Endothelial cell of umbilical vein (primary cell): ENCODE results near the gene DCC. TPM values are rescaled to one million over a fixed set of nuclear protein-coding genes. Genes with fewer than 3 reads are reported as not detected.

Experiments used
- BruUV-seq: library from RNA; stranded (reverse); fragments of 400-500 nt; replicated peaks from 2 replicates; lab custom pipeline; 2021; lab: Mats Ljungman, UMichigan
- CTCF ChIA-PET: fragments of 300-600, 350-600 bp; sonication (Branson Sonifier 250); formaldehyde crosslinking; loops from one replicate; lab custom pipeline; 2021; ENCODE audit warnings: antibody characterized with exemption, inconsistent platforms; lab: Charles Lee
- POLR2A ChIA-PET: fragments of 300-600, 350-600 bp; sonication (Branson Sonifier 250); formaldehyde crosslinking; loops from one replicate; lab custom pipeline; 2021; ENCODE audit warnings: antibody characterized with exemption, inconsistent platforms; lab: Charles Lee
- DNase-seq: peaks from one replicate; pipeline ENCODE4 v3.0.0-alpha.2; 2011; ENCODE audit warnings: low read depth, low spot score
- FAIRE-seq: peaks from 2 replicates; lab custom pipeline; 2011; peaks lifted over from hg19 to GRCh38; lab: Jason Lieb, UNC
- H2AFZ ChIP-seq: 2 replicates; pipeline ENCODE4 v1.6.0; 2012; ENCODE audit warnings: low read depth, low read length, control low read depth, inconsistent platforms
- H3K27ac ChIP-seq: 2 replicates; pipeline ENCODE4 v1.5.1; 2011; ENCODE audit warnings: low read depth, mild to moderate bottlenecking, control low read depth, low read length, moderate library complexity; ENCODE audit not compliant: insufficient read depth
- H3K27me3 ChIP-seq, 2 experiments: 2 replicates each; pipeline versions ENCODE4 v1.6.0 to v1.6.1; 2011; ENCODE audit warnings: low read length in 2 of 2, mixed read lengths in 1 of 2; ENCODE audit not compliant: control insufficient read depth in 2 of 2, insufficient read depth in 2 of 2
- H3K36me3 ChIP-seq, 2 experiments: 2 replicates in 1 of 2; 3 replicates in 1 of 2; pipeline ENCODE4 v1.5.1; 2011; ENCODE audit warnings: low read length in 2 of 2, mild to moderate bottlenecking in 1 of 2, moderate library complexity in 1 of 2; ENCODE audit not compliant: control insufficient read depth in 2 of 2, insufficient read depth in 2 of 2; ENCODE audit errors: extremely low read depth in 1 of 2
- H3K4me1 ChIP-seq: 3 replicates; pipeline ENCODE4 v1.5.1; 2011; ENCODE audit warnings: mild to moderate bottlenecking, low read length; ENCODE audit not compliant: control insufficient read depth, insufficient read depth; ENCODE audit errors: extremely low read depth
- H3K4me2 ChIP-seq: 2 replicates; pipeline ENCODE4 v1.6.1; 2011; ENCODE audit warnings: low read length, control low read depth, mixed read lengths; ENCODE audit not compliant: insufficient read depth
- H3K4me3 ChIP-seq, 3 experiments: fragments of 200-600 bp in 1 of 3; sonication (generic), shearing (Covaris generic) in 1 of 3; replicated peaks in 1 of 3; 2 replicates each; pipeline ENCODE4 v1.5.1; 2011 to 2016; ENCODE audit warnings: control low read depth in 3 of 3, low read length in 3 of 3, mild to moderate bottlenecking in 2 of 3, inconsistent platforms in 1 of 3, low read depth in 1 of 3, moderate library complexity in 1 of 3; ENCODE audit not compliant: insufficient read depth in 1 of 3
- H3K79me2 ChIP-seq: 2 replicates; pipeline ENCODE4 v1.6.0; 2012; ENCODE audit warnings: low read length, inconsistent platforms; ENCODE audit not compliant: control insufficient read depth, insufficient read depth
- H3K9ac ChIP-seq: replicated peaks from 2 replicates; pipeline ENCODE3; 2011; ENCODE audit warnings: low read length, control low read depth; ENCODE audit not compliant: insufficient read depth; ENCODE audit errors: extremely low read depth
- H3K9me1 ChIP-seq: replicated peaks from 3 replicates; pipeline ENCODE4 v1.6.0; 2011; ENCODE audit warnings: mild to moderate bottlenecking, low read length; ENCODE audit not compliant: control insufficient read depth, insufficient read depth; ENCODE audit errors: extremely low read depth
- H3K9me3 ChIP-seq: replicated peaks from 2 replicates; pipeline ENCODE4 v1.5.1; 2012; ENCODE audit warnings: low read length, inconsistent platforms; ENCODE audit not compliant: control insufficient read depth, insufficient read depth
- H4K20me1 ChIP-seq: replicated peaks from 2 replicates; pipeline ENCODE3; 2011; ENCODE audit warnings: mild to moderate bottlenecking, low read length; ENCODE audit not compliant: control insufficient read depth, insufficient read depth; ENCODE audit errors: extremely low read depth
- CTCF ChIP-seq, 2 donors: IDR thresholded peaks; 1 replicate in 1 of 2; 2 replicates in 1 of 2; pipeline ENCODE4 v1.5.1; 2011; ENCODE audit warnings: low read length in 2 of 2, mild to moderate bottlenecking in 2 of 2, moderate library complexity in 2 of 2, control low read depth in 1 of 2, inconsistent platforms in 1 of 2, low read depth in 1 of 2; ENCODE audit not compliant: insufficient read depth in 1 of 2; ENCODE audit errors: extremely low read depth in 1 of 2
- EZH2 ChIP-seq: IDR thresholded peaks from 2 replicates; pipeline ENCODE4 v1.6.1; 2012; ENCODE audit warnings: borderline replicate concordance, low read depth, mild to moderate bottlenecking, moderate library complexity, low read length, inconsistent platforms; ENCODE audit not compliant: severe bottlenecking
- FOS ChIP-seq: IDR thresholded peaks from 2 replicates; pipeline ENCODE4 v1.6.1; 2011; ENCODE audit warnings: mild to moderate bottlenecking, low read length, moderate library complexity, borderline replicate concordance; ENCODE audit not compliant: insufficient read depth
- GATA2 ChIP-seq: IDR thresholded peaks from 2 replicates; pipeline ENCODE4 v1.7.0; 2011; ENCODE audit warnings: low read depth, mild to moderate bottlenecking, moderate library complexity, mixed read lengths, low read length; ENCODE audit not compliant: insufficient read length, insufficient read depth
- JUN ChIP-seq: IDR thresholded peaks from 2 replicates; pipeline ENCODE4 v1.6.1; 2011; ENCODE audit warnings: borderline replicate concordance, low read depth; ENCODE audit not compliant: insufficient read length, insufficient read depth
- MYC ChIP-seq: IDR thresholded peaks from one replicate; pipeline ENCODE4 v1.6.1; 2011; ENCODE audit warnings: mild to moderate bottlenecking, low read depth, low read length
- POLR2A ChIP-seq: IDR thresholded peaks from 2 replicates; pipeline ENCODE4 v1.6.1; 2012; ENCODE audit warnings: low read depth, mild to moderate bottlenecking, control low read depth, low read length
- POLR2AphosphoS5 ChIP-seq: IDR thresholded peaks from 2 replicates; pipeline ENCODE4 v1.6.1; 2012; ENCODE audit warnings: low read depth, mild to moderate bottlenecking, control low read depth, low read length, moderate library complexity; ENCODE audit not compliant: insufficient read depth
- dilution Hi-C: fragments of 300-500 bp; cut with MboI; formaldehyde crosslinking; loops from one replicate; pipeline ENCODE4 v1.15.0; 2019; ENCODE audit warnings: low sequenced_read_pairs; ENCODE audit not compliant: extremely low pct_ligation_motif_present
- intact Hi-C: fragments of 100-400 bp; cut with micrococcal nuclease; formaldehyde crosslinking; loops from one replicate; pipeline ENCODE4 v1.10.0; 2022
- polyA plus RNA-seq, 4 experiments: library from polyadenylated mRNA; depleted of rRNA in 3 of 4; stranded (reverse) in 3 of 4; unstranded in 1 of 4; fragments of >200 nt; gene quantifications; 2 replicates each; pipeline versions ENCODE4 v1.2.1 to v1.2.3, GENCODE V29; 2011 to 2012; ENCODE audit warnings: missing spikeins in 1 of 4
- total RNA-seq: library from RNA; stranded (reverse); gene quantifications from 2 replicates; pipeline ENCODE4 v1.2.3, GENCODE V29; 2021
- TF ChIP-seq, protein P1 (sequence below): IDR thresholded peaks from 2 replicates; pipeline ENCODE4 v1.6.1; 2011; ENCODE audit not compliant: insufficient read depth, insufficient read length

Gene DCC
- total and polyA plus RNA-seq, 2 donors (not counting 3 experiments of a cell fraction or from before 2014, with no cell fraction given): not detected

DNA sequence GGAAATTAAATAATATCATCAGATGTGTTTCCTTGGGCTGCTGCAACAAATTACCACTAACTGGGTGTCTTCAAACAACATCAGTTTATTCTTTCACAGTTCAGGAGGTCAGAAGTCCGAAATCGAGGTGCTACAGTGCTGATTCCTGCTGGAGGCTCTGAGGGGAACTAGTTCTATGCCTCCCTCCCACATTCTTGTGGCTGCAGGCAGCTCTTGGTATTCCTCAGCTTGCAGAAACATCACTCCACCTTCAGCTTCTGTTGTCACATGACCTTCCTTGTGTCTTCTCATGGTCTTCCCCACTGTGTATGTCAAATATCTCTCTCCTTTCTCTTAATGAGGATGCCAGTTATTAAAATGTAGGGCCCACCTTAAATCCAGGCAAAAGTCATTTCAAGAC is 29.3 kb upstream of the DCC start:
- POLR2A ChIA-PET: no interaction called here
- Histone ChIP-seq H3K4me2 (no peak overlapping the region), H3K9me3 (no peaks in the 10 kb centered on the region), H3K79me2 (no peaks in the 10 kb centered on the region), H3K27me3 (no peaks in the 10 kb centered on the region), H3K4me1 (no peaks in the 10 kb centered on the region), H3K36me3 (no peaks in the 10 kb centered on the region), H3K9ac (no peak overlapping the region), H3K9me1 (no peaks in the 10 kb centered on the region), H2AFZ (no peak overlapping the region), H3K4me3 (no peak overlapping the region), H4K20me1 (no peaks in the 10 kb centered on the region), H3K27ac (no peak overlapping the region)
- no TSS peak for BruUV-seq
- TF ChIP-seq POLR2A (no peak), JUN (no peak), CTCF (IDR thresholded peaks at IDR 0.05; ENCODE audit: extremely low read depth in 1 of 2, insufficient read depth in 1 of 2, low read depth in 1 of 2, low read length in 2 of 2) (no peak)
- TF ChIP-seq, protein P1, sequence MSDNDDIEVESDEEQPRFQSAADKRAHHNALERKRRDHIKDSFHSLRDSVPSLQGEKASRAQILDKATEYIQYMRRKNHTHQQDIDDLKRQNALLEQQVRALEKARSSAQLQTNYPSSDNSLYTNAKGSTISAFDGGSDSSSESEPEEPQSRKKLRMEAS: no peak
- CTCF ChIA-PET: no interaction called here
- dilution Hi-C loops: no loop called here
- DNase-seq (no peak), FAIRE-seq (no peak)
- intact Hi-C loops: no loop called here

DNA sequence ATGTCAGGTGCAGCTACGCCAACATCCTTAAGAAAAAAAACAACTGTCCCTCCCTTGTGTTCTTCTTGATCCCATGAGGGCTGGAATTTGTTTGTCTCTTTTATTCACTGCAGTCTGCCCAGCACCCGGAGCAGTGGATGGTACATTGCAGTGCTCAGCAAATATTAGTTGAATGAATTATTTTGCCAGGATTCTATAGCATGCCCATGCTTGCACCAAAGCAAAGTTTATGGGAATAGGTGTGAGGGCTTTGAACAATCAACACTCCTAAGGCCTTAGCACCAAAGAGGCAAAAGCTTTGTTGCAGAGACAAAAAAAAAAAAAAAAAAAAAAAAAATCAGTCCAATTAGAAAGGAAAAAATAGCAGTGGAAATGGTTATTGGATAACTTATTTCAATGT is 28.7 kb upstream of the DCC start:
- Histone ChIP-seq H3K79me2 (no peaks in the 10 kb centered on the region), H2AFZ (no peak overlapping the region), H3K9me3 (peaks cover 2% of the 10 kb centered on the region), H3K9me1 (no peaks in the 10 kb centered on the region), H3K27me3 (no peaks in the 10 kb centered on the region), H4K20me1 (no peaks in the 10 kb centered on the region), H3K27ac (no peak overlapping the region), H3K4me3 (no peak overlapping the region), H3K4me2 (no peak overlapping the region), H3K36me3 (no peaks in the 10 kb centered on the region), H3K4me1 (no peaks in the 10 kb centered on the region), H3K9ac (no peak overlapping the region)
- intact Hi-C loops (no loop called here), dilution Hi-C loops (no loop called here)
- TF ChIP-seq POLR2AphosphoS5 (no peak), FOS (no peak), EZH2 (no peak), CTCF (IDR thresholded peaks at IDR 0.05; ENCODE audit: extremely low read depth in 1 of 2, insufficient read depth in 1 of 2, low read depth in 1 of 2, low read length in 2 of 2) (no peak), MYC (no peak), JUN (no peak), GATA2 (no peak), POLR2A (no peak)
- TF ChIP-seq, protein P1: no peak
- BruUV-seq: no TSS peak
- POLR2A ChIA-PET: no interaction called here
- DNase-seq (no peak), FAIRE-seq (no peak)
- CTCF ChIA-PET: no interaction called here
